HG03103 (cell line): ENCODE results near the gene SPACA5.
A peak's percentile ranks its signal among the peaks of the same experiment; 100 is the strongest.
"Not testable (repeated sequence)": the region's sequence is repeated elsewhere in the genome, so short reads cannot be mapped to it uniquely, and the experiment has no call there.

Experiments used
- ATAC-seq: cut with Tn5 transposase; IDR thresholded peaks from one replicate; pipeline ENCODE4 v1.9.1; 2021; ENCODE audit warnings: low read depth; ENCODE audit not compliant: unreplicated experiment

Gene SPACA5

GRCh38 chrX:48006688-48007087, at the start of gene SPACA5:
Gene SPACA5, plus strand, starts transcription at chrX:48006988. Its CDS starts 815 bp downstream, at chrX:48007803.
- ATAC-seq, result not testable (repeated sequence)

DNA sequence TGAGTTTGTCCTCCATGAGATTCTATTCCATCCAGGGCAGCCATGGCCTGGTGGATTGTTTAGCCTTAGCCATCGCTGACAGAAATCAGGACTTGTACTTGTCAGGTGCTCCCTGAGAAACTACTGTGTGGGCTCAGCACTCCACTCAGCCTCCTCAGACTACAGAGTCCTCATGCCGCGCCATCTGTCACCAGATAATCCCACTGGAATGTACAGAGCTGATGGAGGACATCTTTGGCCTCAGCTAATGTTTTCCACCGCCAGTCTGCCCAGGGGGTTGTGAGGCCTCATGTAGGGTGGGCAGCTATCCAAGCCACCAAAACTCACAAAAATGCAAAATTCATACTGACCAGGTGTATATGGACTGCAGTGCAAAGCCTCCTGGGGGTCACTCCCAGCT, 48.6 kb upstream of the SPACA5 start:
- not testable (repeated sequence) for ATAC-seq

- ATAC-seq, result no peak
These were observed 47.9 kb upstream of the SPACA5 start for GRCh38 chrX:47958761-47959342.

- ATAC-seq, result no peak
These were observed 46.4 kb upstream of the SPACA5 start for GRCh38 chrX:47960406-47960805.

- ATAC-seq, result not testable (repeated sequence)
These were observed 45.0 kb upstream of the SPACA5 start for GRCh38 chrX:47961830-47962229.

DNA sequence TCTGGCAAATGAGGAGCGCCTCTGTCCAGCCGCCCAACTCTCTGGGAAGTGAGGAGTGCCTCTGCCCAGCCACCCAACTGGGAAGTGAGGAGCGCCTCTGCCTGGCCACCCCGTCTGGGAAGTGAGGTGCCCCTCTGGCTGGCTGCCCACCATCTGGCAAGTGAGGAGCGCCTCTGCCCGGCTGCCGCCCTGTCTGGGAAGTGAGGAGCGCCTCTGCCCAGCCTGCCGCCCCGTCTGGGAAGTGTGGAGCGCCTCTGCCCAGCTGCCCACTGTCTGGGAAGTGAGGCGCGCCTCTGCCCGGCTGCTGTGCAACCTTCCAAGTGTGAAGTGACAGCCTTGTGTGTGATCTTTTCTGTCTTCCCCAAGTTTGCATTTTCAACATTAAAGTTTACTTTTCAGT, 41.3 kb upstream of the SPACA5 start:
- ATAC-seq, result not testable (repeated sequence)

DNA sequence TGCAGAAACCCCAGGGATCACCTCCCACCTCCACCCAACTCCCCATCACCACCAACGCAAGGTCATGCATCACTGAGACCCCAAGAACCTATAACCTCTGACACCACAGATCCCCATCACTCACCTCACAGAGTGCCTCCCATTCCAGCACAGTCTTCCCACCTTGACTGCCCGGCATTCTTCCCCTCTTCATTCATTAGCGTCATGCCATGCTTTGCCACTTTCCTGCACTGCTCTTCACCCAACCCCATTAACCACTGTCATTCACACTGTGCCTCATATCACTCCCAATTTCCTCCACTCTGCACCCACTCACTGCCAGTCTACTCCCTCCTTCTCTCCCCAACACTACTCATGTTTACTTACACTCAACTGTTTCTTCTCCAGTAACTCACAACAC, 33.6 kb upstream of the SPACA5 start:
- no peak for ATAC-seq

GRCh38 chrX:47976254-47977151, 30.3 kb upstream of the SPACA5 start:
- no peak for ATAC-seq

- no peak for ATAC-seq
These were observed 15.3 kb upstream of the SPACA5 start for GRCh38 chrX:47991263-47992094.

DNA sequence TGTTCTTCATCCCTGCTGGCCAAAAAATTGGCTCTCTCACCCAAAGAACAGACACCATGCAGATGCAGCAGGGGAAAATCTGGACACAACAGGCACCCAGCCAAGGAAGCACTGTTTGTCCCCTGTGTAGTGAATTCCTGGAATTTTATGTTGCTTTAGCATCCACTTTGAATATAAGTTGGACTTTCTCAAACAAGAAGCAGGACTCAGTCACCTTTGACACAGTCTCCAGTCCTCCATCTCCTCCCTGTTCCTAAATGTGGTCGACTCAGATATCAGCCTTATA, 14.8 kb upstream of the SPACA5 start:
- ATAC-seq, result no peak

DNA sequence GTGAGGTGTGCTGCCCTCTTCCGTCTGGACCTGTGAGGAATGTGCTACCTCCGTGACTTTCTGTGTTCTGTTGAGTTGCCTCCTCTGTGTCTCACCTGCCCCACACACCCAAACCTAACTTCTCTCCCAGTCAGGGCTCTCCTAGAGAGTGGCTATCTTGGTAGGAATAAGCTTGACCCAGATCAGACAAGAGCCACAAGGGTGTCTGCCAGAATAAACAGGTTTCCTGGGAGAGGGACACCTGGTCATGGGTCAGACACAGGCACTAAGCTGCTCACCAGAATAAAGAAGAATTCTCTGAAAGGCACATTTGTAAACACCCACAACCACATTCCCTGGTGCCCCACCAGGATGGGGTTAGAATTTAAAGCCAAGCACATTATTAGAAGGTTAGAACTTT, 14.1 kb upstream of the SPACA5 start:
- ATAC-seq, result no peak

GRCh38 chrX:48001260-48001659, 5.5 kb upstream of the SPACA5 start:
- no peak for ATAC-seq

DNA sequence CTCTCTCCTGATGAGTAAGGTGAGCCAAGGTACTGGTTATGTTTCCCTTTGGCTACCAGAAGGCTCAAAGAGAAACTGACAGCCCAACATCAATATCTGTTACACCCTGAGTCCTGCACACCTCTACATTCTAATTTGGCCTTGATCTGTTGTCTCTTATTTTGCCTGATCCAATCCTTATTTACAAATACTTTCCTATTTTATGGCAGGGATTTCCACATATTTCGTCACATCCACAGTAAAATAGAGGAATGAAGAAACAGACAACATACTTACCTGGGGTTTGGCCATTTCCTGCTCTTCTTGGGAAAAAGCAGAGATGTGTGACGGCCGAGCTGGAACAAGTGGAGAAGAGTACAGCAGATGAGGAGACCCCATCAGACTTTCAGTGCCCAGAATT, 4.5 kb upstream of the SPACA5 start:
- ATAC-seq, result no peak

DNA sequence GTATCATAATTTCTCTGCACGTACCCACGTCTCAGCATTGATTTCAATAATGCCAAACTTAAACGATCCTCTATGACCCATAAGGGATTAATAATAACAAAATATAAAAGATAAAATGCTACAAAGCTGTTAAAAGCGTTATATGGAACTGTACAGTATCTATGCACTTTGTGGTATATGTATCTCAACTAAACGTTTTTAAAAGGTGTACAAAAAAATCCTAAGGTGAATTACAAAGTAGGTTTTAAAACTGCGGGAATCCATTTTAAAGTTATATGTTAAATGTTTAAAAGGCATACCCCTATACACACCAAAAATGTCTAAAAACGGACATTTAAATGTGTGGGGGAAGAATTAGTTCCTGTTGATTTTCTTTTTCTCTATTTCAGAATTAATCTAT, 3.9 kb upstream of the SPACA5 start:
- no peak for ATAC-seq

DNA sequence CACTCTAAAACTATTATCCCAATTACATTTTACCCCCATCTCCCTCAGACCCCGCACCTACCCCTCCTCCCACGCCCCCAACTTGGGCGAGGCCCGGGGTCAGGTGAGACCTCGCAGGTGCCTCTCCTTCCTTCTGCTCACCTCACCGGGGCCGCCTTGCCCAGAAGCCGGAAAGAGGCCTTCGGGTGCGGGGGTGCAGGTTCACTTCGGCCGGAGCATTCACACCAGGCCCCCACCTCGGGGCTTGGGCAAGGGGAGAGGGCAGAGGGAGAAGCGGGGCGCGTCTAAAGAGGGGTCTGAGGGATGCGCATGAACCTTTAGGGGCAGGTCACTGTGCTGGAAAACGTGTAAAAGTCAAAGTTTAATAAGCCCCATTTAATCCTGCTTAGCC, 3.4 kb upstream of the SPACA5 start:
- no peak for ATAC-seq

- ATAC-seq, result peak; percentile 80
These were observed 2.9 kb upstream of the SPACA5 start, which contains the start of gene ZNF182 for GRCh38 chrX:48003758-48004457. Gene ZNF182, minus strand, starts transcription at chrX:48003989. Its CDS starts 1,380 bp downstream, at chrX:48002609.

DNA sequence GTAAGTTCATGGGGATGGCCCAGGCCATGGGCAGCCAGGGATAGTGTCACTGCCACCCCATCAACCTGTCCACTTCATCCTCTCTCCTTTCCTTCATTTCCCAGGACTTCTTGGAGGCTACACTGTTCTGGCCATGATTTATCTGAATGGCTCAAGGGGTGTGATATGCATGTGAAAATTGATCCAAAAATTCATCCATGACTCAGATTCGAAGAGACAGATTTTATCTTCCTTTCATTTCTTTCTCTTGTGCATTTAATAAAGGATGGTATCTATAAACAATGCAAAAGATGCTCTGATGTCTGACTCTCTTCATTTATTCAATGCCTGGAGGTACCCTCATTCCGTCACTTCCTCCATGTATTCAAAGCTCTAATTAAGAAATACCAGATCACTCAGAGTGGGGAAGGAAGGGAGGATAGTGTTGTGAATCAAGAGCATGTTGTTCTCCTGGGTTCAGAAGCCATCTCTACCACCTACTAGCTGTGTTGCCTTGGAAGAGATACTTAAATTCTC, 2.7 kb downstream of the SPACA5 start:
- ATAC-seq, result not testable (repeated sequence)

DNA sequence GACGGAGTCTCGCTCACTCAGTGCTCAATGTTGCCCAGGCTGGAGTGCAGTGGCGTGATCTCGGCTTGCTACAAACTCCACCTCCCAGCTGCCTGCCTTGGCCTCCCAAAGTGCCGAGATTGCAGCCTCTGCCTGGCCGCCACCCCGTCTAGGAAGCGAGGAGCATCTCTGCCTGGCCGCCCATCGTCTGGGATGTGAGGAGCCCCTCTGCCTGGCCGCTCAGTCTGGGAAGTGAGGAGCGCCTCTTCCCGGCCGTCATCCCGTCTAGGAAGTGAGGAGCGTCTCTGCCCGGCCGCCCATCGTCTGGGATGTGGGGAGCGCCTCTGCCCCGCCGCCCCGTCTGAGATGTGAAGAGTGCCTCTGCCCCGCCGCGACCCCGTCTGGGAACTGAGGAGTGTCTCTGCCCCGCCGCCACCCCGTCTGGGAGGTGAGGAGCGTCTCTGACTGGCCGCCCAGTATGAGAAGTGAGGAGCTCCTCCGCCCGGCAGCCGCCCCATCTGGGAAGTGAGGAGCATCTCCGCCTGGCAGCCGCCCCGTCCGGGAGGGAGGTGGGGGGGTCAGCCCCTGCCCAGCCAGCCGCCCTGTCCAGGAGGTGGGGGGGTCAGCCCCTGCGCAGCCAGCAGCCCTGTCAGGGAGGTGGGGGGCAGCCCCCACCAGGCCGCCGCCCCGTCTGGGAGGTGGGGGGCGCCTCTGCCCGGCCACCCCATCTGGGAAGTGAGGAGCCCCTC, 10.0 kb downstream of the SPACA5 start:
- ATAC-seq, result not testable (repeated sequence)

- ATAC-seq, result not testable (repeated sequence)
These were observed 13.1 kb downstream of the SPACA5 start for GRCh38 chrX:48019892-48020291.

GRCh38 chrX:48020472-48020871, 13.7 kb downstream of the SPACA5 start:
- ATAC-seq, result not testable (repeated sequence)
